Right lobe of liver (tissue), 6 donors: ENCODE measurements around the gene OTP. TPM values are rescaled to one million over a fixed set of nuclear protein-coding genes. Genes with fewer than 3 reads are reported as not detected.

Experiments used
- ATAC-seq, 4 donors: fragments of 200-7000 bp; cut with Tn5 transposase; one replicate each; pipeline ENCODE4 v1.9.1; 2020; ENCODE audit warnings: mild to moderate bottlenecking in 4 of 4, moderate library complexity in 4 of 4
- DNase-seq, 3 donors: peaks; one replicate each; pipeline ENCODE4 v3.0.0-alpha.2; 2020
- H3K27ac ChIP-seq, 3 donors: fragments of 200-600 bp; one replicate each; pipeline ENCODE4 v1.8.0; 2022
- H3K27me3 ChIP-seq, 2 donors: fragments of 200-600 bp; one replicate each; pipeline ENCODE4 v1.8.0; 2022
- H3K36me3 ChIP-seq, 4 donors: fragments of 200-600 bp; sonication (generic) in 1 of 4; one replicate each; pipeline versions ENCODE4 v1.5.1 to v1.8.0; 2017 to 2022; ENCODE audit warnings: control low read depth in 1 of 4
- H3K4me1 ChIP-seq, 4 donors: fragments of 200-600 bp; sonication (generic) in 1 of 4; one replicate each; pipeline versions ENCODE4 v1.5.1 to v1.8.0; 2017 to 2022; ENCODE audit warnings: control low read depth in 1 of 4
- H3K4me3 ChIP-seq, 3 donors: fragments of 200-600 bp; one replicate each; pipeline ENCODE4 v1.8.0; 2022
- H3K9me3 ChIP-seq, 4 donors: fragments of 200-600 bp; sonication (generic) in 1 of 4; one replicate each; pipeline versions ENCODE4 v1.5.1 to v1.8.0; 2017 to 2022; ENCODE audit warnings: control low read depth in 1 of 4
- POLR2A ChIP-seq: fragments of 450-650 bp; IDR thresholded peaks from one replicate; pipeline ENCODE4 v1.6.1; 2017; ENCODE audit warnings: antibody characterized with exemption, mild to moderate bottlenecking
- WGBS: methylation state at CpG from one replicate; pipeline ENCODE4 v1.1.6; 2018; ENCODE audit warnings: low coverage, low lambda C conversion rate; ENCODE audit not compliant: insufficient coverage; ENCODE audit errors: missing lambda C conversion rate; 5-methylcytosine and 5-hydroxymethylcytosine counted together
- intact Hi-C, 2 donors: fragments of 100-400 bp; cut with DNase I; formaldehyde crosslinking; loops; one replicate each; pipeline versions ENCODE4 v1.11.2 to v1.14.1; 2022
- total RNA-seq, 6 experiments: library from RNA; depleted of rRNA in 2 of 6; stranded (reverse); fragments of >200 nt in 2 of 6; fragmentation: NEBNext Ultra II Directional in 3 of 6; extraction: Animal tissue kit (Norgen Biotek cat#: 25700) in 3 of 6; gene quantifications; one replicate each; pipeline versions ENCODE4 v1.1.0 to v1.2.4, GENCODE V29; 2016 to 2023
- TF ChIP-seq, protein P1 (sequence below), 4 donors: fragments of 200-600 bp in 3 of 4; fragments of 450-650 bp in 1 of 4; IDR thresholded peaks; one replicate each; pipeline versions ENCODE4 v1.5.1 to v1.8.0; 2016 to 2022; ENCODE audit warnings: antibody characterized with exemption in 4 of 4, mild to moderate bottlenecking in 2 of 4
- donor health status: DM: no; HTN: yes; CAD: no.
- donor health status: DM: no; HTN: no; CAD: no.
- donor health status: DM: no; HTN: no; CAD: no.
- donor health status: DM: no; HTN: yes; CAD: no.
- donor health status: DM: no; HTN: yes; CAD: no.

OTP gene
- total RNA-seq, 6 experiments from 2014 or later = not detected

DNA sequence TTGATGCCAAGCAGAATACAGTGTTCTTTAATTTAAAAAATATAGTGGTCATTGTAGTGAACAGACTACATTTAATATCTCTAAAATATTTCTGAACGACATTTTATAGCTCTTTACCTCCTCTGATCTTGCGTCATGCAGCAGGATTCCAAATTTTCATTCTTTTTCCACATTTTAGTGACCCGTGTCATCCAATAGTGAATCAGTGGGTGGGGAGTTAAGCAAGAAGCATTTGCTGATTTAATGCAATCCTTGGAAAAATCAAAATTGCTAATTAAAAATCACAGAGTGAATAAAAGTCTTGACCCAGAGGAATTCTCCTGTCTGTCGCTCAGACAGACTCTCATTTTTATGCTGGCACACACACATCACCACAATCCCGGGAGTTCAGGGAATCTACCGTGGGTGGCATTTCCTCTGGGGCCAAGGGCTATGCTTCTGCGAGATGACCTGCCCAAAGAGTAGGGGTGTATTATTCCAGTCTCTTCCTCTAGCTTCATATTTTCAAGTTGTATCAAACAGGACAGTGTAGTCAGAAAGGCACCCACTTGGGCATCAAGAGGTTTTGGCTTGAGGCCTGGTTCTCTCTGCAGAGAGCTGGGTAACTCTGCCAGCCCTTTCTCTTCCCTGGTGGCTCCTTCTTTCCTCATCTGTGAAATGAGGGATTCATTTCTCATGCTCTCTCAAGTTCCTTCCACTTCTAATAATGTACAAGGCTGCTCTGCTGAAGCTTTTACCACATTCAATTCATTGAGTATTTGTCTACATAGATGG is 24.8 kb upstream of the OTP start:
- WGBS = 70% methylated on average over 6 of the region's 7 CpGs
- DNase-seq (no peak), ATAC-seq (no peak)
- Histone ChIP-seq H3K36me3 (no peaks in the 10 kb centered on the region), H3K4me1 (no peaks in the 10 kb centered on the region), H3K9me3 (no peaks in the 10 kb centered on the region), H3K27ac (no peak overlapping the region), H3K4me3 (no peak overlapping the region), H3K27me3 (no peaks in the 10 kb centered on the region)
- TF ChIP-seq POLR2A = no peak
- TF ChIP-seq, protein P1, sequence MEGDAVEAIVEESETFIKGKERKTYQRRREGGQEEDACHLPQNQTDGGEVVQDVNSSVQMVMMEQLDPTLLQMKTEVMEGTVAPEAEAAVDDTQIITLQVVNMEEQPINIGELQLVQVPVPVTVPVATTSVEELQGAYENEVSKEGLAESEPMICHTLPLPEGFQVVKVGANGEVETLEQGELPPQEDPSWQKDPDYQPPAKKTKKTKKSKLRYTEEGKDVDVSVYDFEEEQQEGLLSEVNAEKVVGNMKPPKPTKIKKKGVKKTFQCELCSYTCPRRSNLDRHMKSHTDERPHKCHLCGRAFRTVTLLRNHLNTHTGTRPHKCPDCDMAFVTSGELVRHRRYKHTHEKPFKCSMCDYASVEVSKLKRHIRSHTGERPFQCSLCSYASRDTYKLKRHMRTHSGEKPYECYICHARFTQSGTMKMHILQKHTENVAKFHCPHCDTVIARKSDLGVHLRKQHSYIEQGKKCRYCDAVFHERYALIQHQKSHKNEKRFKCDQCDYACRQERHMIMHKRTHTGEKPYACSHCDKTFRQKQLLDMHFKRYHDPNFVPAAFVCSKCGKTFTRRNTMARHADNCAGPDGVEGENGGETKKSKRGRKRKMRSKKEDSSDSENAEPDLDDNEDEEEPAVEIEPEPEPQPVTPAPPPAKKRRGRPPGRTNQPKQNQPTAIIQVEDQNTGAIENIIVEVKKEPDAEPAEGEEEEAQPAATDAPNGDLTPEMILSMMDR (IDR thresholded peaks at IDR 0.05) = no peak
- intact Hi-C loops = no loop called here

DNA sequence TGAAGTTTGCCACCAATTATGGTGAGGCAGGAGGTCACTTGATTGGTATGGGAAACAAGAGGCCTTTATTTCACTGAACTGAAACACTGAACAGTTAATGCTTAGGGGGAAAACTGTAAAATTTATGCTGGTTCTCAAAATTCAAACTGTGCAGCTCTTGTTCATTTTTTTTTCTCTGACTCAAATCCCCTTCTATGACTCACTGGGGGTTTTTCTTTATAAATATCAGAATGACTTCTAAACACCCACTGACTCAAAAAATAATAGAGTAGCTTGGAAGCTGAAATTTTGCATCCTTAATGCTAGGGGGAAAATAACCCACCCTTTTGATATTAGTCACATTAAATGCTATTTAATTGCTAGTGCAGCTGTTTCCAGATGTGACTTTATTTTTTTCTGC is 24.1 kb upstream of the OTP start:
- Histone ChIP-seq H3K4me1 (no peaks in the 10 kb centered on the region), H3K27me3 (no peaks in the 10 kb centered on the region), H3K4me3 (no peak overlapping the region), H3K36me3 (no peaks in the 10 kb centered on the region), H3K27ac (no peak overlapping the region), H3K9me3 (no peaks in the 10 kb centered on the region)
- TF ChIP-seq, protein P1 (IDR thresholded peaks at IDR 0.05) = no peak
- no peak for TF ChIP-seq POLR2A
- intact Hi-C loops = no loop called here
- no peak for DNase-seq
- no peak for ATAC-seq

DNA sequence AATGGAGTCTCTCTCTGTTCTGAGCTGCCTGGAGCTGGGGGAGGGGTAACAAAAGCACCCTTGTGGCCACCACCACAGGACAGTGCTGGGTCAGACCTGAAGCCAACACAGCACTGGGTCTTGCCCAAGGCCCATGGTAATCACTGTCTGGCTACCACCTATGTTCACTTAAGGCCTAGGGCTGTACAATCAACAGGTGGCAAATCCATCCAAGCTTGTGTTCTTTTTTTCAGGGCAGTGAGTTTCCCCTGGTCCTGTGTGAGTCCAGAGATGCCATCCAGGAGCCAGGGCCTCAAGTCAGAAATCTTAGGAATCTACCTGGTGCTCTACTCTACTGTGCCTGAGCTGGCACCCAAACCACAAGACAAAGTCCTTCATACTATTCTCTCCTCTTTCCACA is 20.1 kb upstream of the OTP start:
- Histone ChIP-seq H3K27ac (no peak overlapping the region), H3K9me3 (peaks cover 0 to 3% (median 0%) of the 10 kb centered on the region in 4 donors), H3K4me3 (no peak overlapping the region), H3K36me3 (no peaks in the 10 kb centered on the region), H3K27me3 (no peaks in the 10 kb centered on the region), H3K4me1 (no peaks in the 10 kb centered on the region)
- no peak for TF ChIP-seq POLR2A
- TF ChIP-seq, protein P1 (IDR thresholded peaks at IDR 0.05) = no peak
- intact Hi-C loops = no loop called here
- no peak for ATAC-seq
- DNase-seq = no peak

DNA sequence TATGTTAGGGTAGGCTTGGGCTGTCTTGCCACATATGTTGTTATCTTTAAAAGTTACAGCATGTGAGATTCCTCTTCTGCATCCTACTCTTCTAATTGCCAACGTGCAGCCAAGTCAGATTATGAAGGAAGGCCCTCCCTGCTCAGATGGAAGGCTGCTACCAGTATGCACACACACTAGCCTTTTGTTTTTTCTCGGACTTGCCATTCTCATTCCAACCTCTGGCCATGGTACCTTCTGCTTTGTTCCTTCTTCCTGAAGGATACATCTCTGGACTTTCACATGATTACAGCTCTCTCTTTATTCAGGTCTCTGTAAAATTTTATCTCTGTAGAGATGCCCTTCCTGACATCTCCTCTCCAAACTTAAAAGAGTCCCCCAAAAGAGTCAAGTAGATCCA is 12.8 kb upstream of the OTP start:
- H3K4me3 ChIP-seq = no peak overlapping the region
- DNase-seq (no peak), ATAC-seq (no peak)
- 15% methylated on average over 2 of the region's 2 CpGs for WGBS
- H3K4me1 ChIP-seq = no peaks in the 10 kb centered on the region
- intact Hi-C loops = no loop called here
- no peak for TF ChIP-seq POLR2A
- TF ChIP-seq, protein P1 (IDR thresholded peaks at IDR 0.05) = no peak
- H3K36me3 ChIP-seq = no peaks in the 10 kb centered on the region
- no peak overlapping the region for H3K27ac ChIP-seq
- no peaks in the 10 kb centered on the region for H3K27me3 ChIP-seq
- peaks cover 0 to 3% (median 0%) of the 10 kb centered on the region in 4 donors for H3K9me3 ChIP-seq

DNA sequence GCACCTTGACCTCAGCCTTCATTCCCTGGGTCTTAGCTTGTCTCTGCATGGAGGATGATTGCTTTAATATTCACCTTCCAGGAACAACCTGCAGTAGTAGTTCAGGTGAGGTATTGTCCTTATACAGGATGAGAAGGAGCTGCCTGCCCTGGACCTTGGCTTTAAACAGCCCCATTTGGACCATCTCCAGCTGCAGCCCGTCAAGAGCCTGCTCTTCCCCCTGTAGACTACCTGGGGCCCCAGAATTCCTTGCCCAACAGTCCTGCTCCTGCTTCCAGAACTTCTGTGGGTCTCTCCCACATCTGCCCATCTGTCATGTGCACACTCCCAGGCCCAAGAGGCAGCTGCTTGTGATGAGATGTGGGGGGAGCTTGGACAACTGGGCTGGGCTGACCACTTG is 12.2 kb upstream of the OTP start:
- Histone ChIP-seq H3K27ac (no peak overlapping the region), H3K27me3 (no peaks in the 10 kb centered on the region), H3K9me3 (peaks cover 0 to 3% (median 0%) of the 10 kb centered on the region in 4 donors), H3K4me1 (no peaks in the 10 kb centered on the region), H3K4me3 (no peak overlapping the region), H3K36me3 (no peaks in the 10 kb centered on the region)
- no CpG with 5 or more reads among the region's 1 CpG for WGBS
- TF ChIP-seq POLR2A = no peak
- TF ChIP-seq, protein P1 (IDR thresholded peaks at IDR 0.05) = no peak
- peak in 1 of 4 donors; percentile 9 for ATAC-seq
- intact Hi-C loops = no loop called here
- no peak for DNase-seq
